Endothelial cell of umbilical vein (primary cell): ENCODE measurements around the gene SLC12A4. TPM values are rescaled to one million over a fixed set of nuclear protein-coding genes. Genes with fewer than 3 reads are reported as not detected.

Source experiments
- BruUV-seq: library from RNA; stranded (reverse); fragments of 400-500 nt; replicated peaks from 2 replicates; lab custom pipeline; 2021; lab: Mats Ljungman, UMichigan
- CTCF ChIA-PET: fragments of 300-600, 350-600 bp; sonication (Branson Sonifier 250); formaldehyde crosslinking; loops from one replicate; lab custom pipeline; 2021; ENCODE audit warnings: antibody characterized with exemption, inconsistent platforms; lab: Charles Lee
- POLR2A ChIA-PET: fragments of 300-600, 350-600 bp; sonication (Branson Sonifier 250); formaldehyde crosslinking; loops from one replicate; lab custom pipeline; 2021; ENCODE audit warnings: antibody characterized with exemption, inconsistent platforms; lab: Charles Lee
- DNase-seq: peaks from one replicate; pipeline ENCODE4 v3.0.0-alpha.2; 2011; ENCODE audit warnings: low read depth, low spot score
- FAIRE-seq: peaks from 2 replicates; lab custom pipeline; 2011; peaks lifted over from hg19 to GRCh38; lab: Jason Lieb, UNC
- H2AFZ ChIP-seq: 2 replicates; pipeline ENCODE4 v1.6.0; 2012; ENCODE audit warnings: low read depth, low read length, control low read depth, inconsistent platforms
- H3K27ac ChIP-seq: 2 replicates; pipeline ENCODE4 v1.5.1; 2011; ENCODE audit warnings: low read depth, mild to moderate bottlenecking, control low read depth, low read length, moderate library complexity; ENCODE audit not compliant: insufficient read depth
- H3K27me3 ChIP-seq, 2 experiments: 2 replicates each; pipeline versions ENCODE4 v1.6.0 to v1.6.1; 2011; ENCODE audit warnings: low read length in 2 of 2, mixed read lengths in 1 of 2; ENCODE audit not compliant: control insufficient read depth in 2 of 2, insufficient read depth in 2 of 2
- H3K36me3 ChIP-seq, 2 experiments: 2 replicates in 1 of 2; 3 replicates in 1 of 2; pipeline ENCODE4 v1.5.1; 2011; ENCODE audit warnings: low read length in 2 of 2, mild to moderate bottlenecking in 1 of 2, moderate library complexity in 1 of 2; ENCODE audit not compliant: control insufficient read depth in 2 of 2, insufficient read depth in 2 of 2; ENCODE audit errors: extremely low read depth in 1 of 2
- H3K4me1 ChIP-seq: 3 replicates; pipeline ENCODE4 v1.5.1; 2011; ENCODE audit warnings: mild to moderate bottlenecking, low read length; ENCODE audit not compliant: control insufficient read depth, insufficient read depth; ENCODE audit errors: extremely low read depth
- H3K4me2 ChIP-seq: 2 replicates; pipeline ENCODE4 v1.6.1; 2011; ENCODE audit warnings: low read length, control low read depth, mixed read lengths; ENCODE audit not compliant: insufficient read depth
- H3K4me3 ChIP-seq, 3 experiments: fragments of 200-600 bp in 1 of 3; sonication (generic), shearing (Covaris generic) in 1 of 3; replicated peaks in 1 of 3; 2 replicates each; pipeline ENCODE4 v1.5.1; 2011 to 2016; ENCODE audit warnings: control low read depth in 3 of 3, low read length in 3 of 3, mild to moderate bottlenecking in 2 of 3, inconsistent platforms in 1 of 3, low read depth in 1 of 3, moderate library complexity in 1 of 3; ENCODE audit not compliant: insufficient read depth in 1 of 3
- H3K79me2 ChIP-seq: 2 replicates; pipeline ENCODE4 v1.6.0; 2012; ENCODE audit warnings: low read length, inconsistent platforms; ENCODE audit not compliant: control insufficient read depth, insufficient read depth
- H3K9ac ChIP-seq: replicated peaks from 2 replicates; pipeline ENCODE3; 2011; ENCODE audit warnings: low read length, control low read depth; ENCODE audit not compliant: insufficient read depth; ENCODE audit errors: extremely low read depth
- H3K9me1 ChIP-seq: replicated peaks from 3 replicates; pipeline ENCODE4 v1.6.0; 2011; ENCODE audit warnings: mild to moderate bottlenecking, low read length; ENCODE audit not compliant: control insufficient read depth, insufficient read depth; ENCODE audit errors: extremely low read depth
- H3K9me3 ChIP-seq: replicated peaks from 2 replicates; pipeline ENCODE4 v1.5.1; 2012; ENCODE audit warnings: low read length, inconsistent platforms; ENCODE audit not compliant: control insufficient read depth, insufficient read depth
- H4K20me1 ChIP-seq: replicated peaks from 2 replicates; pipeline ENCODE3; 2011; ENCODE audit warnings: mild to moderate bottlenecking, low read length; ENCODE audit not compliant: control insufficient read depth, insufficient read depth; ENCODE audit errors: extremely low read depth
- GATA2 ChIP-seq: IDR thresholded peaks from 2 replicates; pipeline ENCODE4 v1.7.0; 2011; ENCODE audit warnings: low read depth, mild to moderate bottlenecking, moderate library complexity, mixed read lengths, low read length; ENCODE audit not compliant: insufficient read length, insufficient read depth
- MYC ChIP-seq: IDR thresholded peaks from one replicate; pipeline ENCODE4 v1.6.1; 2011; ENCODE audit warnings: mild to moderate bottlenecking, low read depth, low read length
- POLR2A ChIP-seq: IDR thresholded peaks from 2 replicates; pipeline ENCODE4 v1.6.1; 2012; ENCODE audit warnings: low read depth, mild to moderate bottlenecking, control low read depth, low read length
- POLR2AphosphoS5 ChIP-seq: IDR thresholded peaks from 2 replicates; pipeline ENCODE4 v1.6.1; 2012; ENCODE audit warnings: low read depth, mild to moderate bottlenecking, control low read depth, low read length, moderate library complexity; ENCODE audit not compliant: insufficient read depth
- dilution Hi-C: fragments of 300-500 bp; cut with MboI; formaldehyde crosslinking; loops from one replicate; pipeline ENCODE4 v1.15.0; 2019; ENCODE audit warnings: low sequenced_read_pairs; ENCODE audit not compliant: extremely low pct_ligation_motif_present
- intact Hi-C: fragments of 100-400 bp; cut with micrococcal nuclease; formaldehyde crosslinking; loops from one replicate; pipeline ENCODE4 v1.10.0; 2022
- polyA plus RNA-seq, 4 experiments: library from polyadenylated mRNA; depleted of rRNA in 3 of 4; stranded (reverse) in 3 of 4; unstranded in 1 of 4; fragments of >200 nt; gene quantifications; 2 replicates each; pipeline versions ENCODE4 v1.2.1 to v1.2.3, GENCODE V29; 2011 to 2012; ENCODE audit warnings: missing spikeins in 1 of 4
- total RNA-seq: library from RNA; stranded (reverse); gene quantifications from 2 replicates; pipeline ENCODE4 v1.2.3, GENCODE V29; 2021

The SLC12A4 gene
- total and polyA plus RNA-seq, 2 donors (not counting 3 experiments of a cell fraction or from before 2014, with no cell fraction given): 110 to 114 TPM

DNA sequence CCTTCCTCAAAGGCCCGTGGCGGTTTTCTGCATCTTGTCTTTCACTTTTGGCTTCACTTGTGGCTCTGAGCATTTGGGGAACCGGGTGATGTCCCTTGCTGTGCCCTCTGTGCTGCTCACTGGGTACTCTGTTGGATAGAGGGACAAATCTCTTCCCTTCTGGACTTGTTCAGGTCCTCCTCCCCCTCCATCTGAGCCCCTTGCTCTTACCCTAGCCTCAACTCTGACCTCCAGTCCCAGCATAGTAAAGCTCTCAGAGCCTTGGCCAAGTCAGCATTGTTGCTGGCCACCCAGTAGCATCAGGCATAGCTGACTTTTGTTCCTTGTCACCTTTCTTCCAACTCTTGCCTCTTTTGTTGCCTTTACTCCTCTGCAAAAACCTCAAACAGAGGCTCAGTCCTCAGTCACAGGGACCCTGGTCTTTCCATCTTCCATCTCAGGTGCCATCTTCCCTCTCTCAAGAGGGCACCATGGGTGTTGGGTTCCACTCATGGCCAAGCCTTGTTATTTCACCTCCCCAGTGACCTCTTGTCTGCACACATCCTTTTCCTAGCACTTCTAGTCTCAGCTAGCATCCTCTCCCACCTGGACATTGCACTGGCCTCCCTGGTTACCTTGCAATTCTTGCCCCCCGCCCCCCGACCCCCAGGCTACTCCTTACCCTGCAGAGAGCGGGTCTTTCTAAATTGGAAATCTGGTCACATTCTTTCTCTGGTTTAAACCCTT lies 31.4 kb downstream of the SLC12A4 start:
- Histone ChIP-seq H3K4me2 (peak overlapping the region; percentile 78), H3K27ac (peak overlapping the region; percentile 36), H3K79me2 (no peaks in the 10 kb centered on the region), H3K4me3 (peak overlapping the region; percentile 31 to 88 (median 58)), H3K36me3 (peaks cover 4 to 17% of the 10 kb centered on the region in 2 experiments), H4K20me1 (no peaks in the 10 kb centered on the region), H3K27me3 (no peaks in the 10 kb centered on the region), H3K9ac (peak overlapping the region; percentile 77), H3K9me3 (no peaks in the 10 kb centered on the region), H3K9me1 (no peaks in the 10 kb centered on the region), H3K4me1 (peaks cover 13% of the 10 kb centered on the region), H2AFZ (peak overlapping the region; percentile 46)
- ChIA-PET CTCF (interaction anchor here (0.7 to 5.7 kb wide), 7 partner anchors 30 to 122 kb away, joined by 3 to 42 read pairs (median 4); partner anchors contain the start of gene NRN1L), POLR2A (no interaction called here)
- dilution Hi-C loops (no loop called here), intact Hi-C loops (loop anchor here (2.0 kb wide), 1 partner anchor 104 kb away; no protein-coding TSS in a partner anchor)
- DNase-seq (peak; percentile 64), FAIRE-seq (peak; percentile 86)
- no TSS peak for BruUV-seq
- TF ChIP-seq MYC (no peak), POLR2AphosphoS5 (no peak), POLR2A (peak; percentile 71)

DNA sequence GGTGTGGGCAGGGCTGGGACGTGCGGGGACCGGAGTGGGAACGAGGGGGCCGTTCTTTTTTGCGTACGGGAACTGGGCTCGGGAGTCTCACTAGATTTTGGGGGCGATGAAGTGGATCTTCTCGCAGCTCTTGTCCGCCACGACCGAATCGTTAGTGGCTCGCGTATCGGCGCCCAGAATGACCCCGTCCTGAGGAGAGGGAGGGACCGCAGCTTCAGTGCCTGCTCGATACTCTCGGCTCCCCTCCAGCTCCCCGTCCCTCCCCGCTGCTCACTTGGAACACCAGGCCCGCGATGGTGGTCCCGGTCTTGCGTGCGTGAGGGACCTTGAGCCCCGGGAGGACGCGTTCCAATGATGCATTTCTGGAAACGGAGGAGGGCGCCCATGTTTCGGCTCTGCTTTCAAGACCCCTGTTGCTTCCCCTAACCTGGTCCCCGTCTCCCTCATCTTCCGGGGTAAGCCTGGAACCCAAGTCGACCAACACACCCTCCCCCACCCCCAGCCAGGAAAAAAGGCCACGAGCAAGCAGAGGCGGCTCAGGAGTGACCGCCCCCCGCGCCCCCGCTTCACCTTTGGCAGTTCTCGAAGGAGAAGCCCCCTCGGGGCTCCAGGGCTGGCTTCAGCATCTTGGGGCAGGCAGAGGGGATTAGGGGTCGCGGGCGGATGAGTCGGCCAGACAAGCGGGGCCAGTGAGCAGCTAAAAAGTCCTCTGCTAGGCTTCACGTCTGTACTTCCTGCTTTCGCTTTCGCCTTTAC lies 32.1 kb downstream of the SLC12A4 start, which contains the start of gene PSMB10:
PSMB10 (minus strand) TSS at position 727 of the 756 bp plus-strand sequence; CDS start at position 626, 101 bp downstream.
- Histone ChIP-seq H3K9ac (peak within 1 kb of the TSS; percentile 77), H4K20me1 (no peaks in the 10 kb centered on the region), H3K4me2 (peak within 1 kb of the TSS; percentile 78), H3K9me1 (no peaks in the 10 kb centered on the region), H3K36me3 (peaks cover 4 to 16% of the 10 kb centered on the region in 2 experiments), H3K4me1 (peaks cover 13% of the 10 kb centered on the region), H3K9me3 (no peaks in the 10 kb centered on the region), H3K27me3 (no peaks in the 10 kb centered on the region), H2AFZ (peak within 1 kb of the TSS; percentile 46), H3K79me2 (no peaks in the 10 kb centered on the region), H3K27ac (peak within 1 kb of the TSS; percentile 36), H3K4me3 (peak within 1 kb of the TSS; percentile 31 to 88 (median 58))
- POLR2A ChIA-PET: interaction anchor here (0.8 to 0.9 kb wide), 2 partner anchors 24 to 30 kb away, joined by 3 to 5 read pairs; no protein-coding TSS in a partner anchor
- TF ChIP-seq GATA2 (no peak), POLR2AphosphoS5 (peak; percentile 5)
- intact Hi-C loops (loop anchor here (2.0 kb wide), 1 partner anchor 104 kb away; no protein-coding TSS in a partner anchor), dilution Hi-C loops (no loop called here)
- TSS peak; percentile 51 for BruUV-seq
- DNase-seq (peak; percentile 47), FAIRE-seq (no peak)
- CTCF ChIA-PET: interaction anchor here (0.6 to 5.7 kb wide), 10 partner anchors 10 to 120 kb away, joined by 3 to 42 read pairs (median 4); partner anchors contain the start of gene NRN1L
